Osteocyte (in vitro differentiated cells): ENCODE results near the gene GPR143. TPM values are rescaled to one million over a fixed set of nuclear protein-coding genes. Genes with fewer than 3 reads are reported as not detected.

Experiments
- DNase-seq: peaks from one replicate; pipeline ENCODE4 v3.0.0; 2021; ENCODE audit warnings: mixed read lengths; ENCODE audit not compliant: unreplicated experiment; ENCODE audit errors: extremely low spot score
- H3K27ac Mint-ChIP-seq: one replicate; pipeline ENCODE4 v1.8.0; 2021; ENCODE audit warnings: mild to moderate bottlenecking, mixed read lengths; ENCODE audit not compliant: unreplicated experiment
- H3K27me3 Mint-ChIP-seq: one replicate; pipeline ENCODE4 v1.8.0; 2021; ENCODE audit warnings: mixed read lengths; ENCODE audit not compliant: unreplicated experiment
- H3K36me3 Mint-ChIP-seq: one replicate; pipeline ENCODE4 v1.8.0; 2021; ENCODE audit warnings: mixed read lengths; ENCODE audit not compliant: unreplicated experiment
- H3K4me1 Mint-ChIP-seq: one replicate; pipeline ENCODE4 v1.8.0; 2021; ENCODE audit warnings: mixed read lengths; ENCODE audit not compliant: unreplicated experiment
- H3K4me3 Mint-ChIP-seq: one replicate; pipeline ENCODE4 v1.8.0; 2021; ENCODE audit warnings: mild to moderate bottlenecking, moderate library complexity, mixed read lengths; ENCODE audit not compliant: unreplicated experiment
- H3K9me3 Mint-ChIP-seq: one replicate; pipeline ENCODE4 v1.8.0; 2021; ENCODE audit warnings: mixed read lengths; ENCODE audit not compliant: unreplicated experiment
- CTCF ChIP-seq: fragments of 200-600 bp; sonication (generic); IDR thresholded peaks from 2 replicates; pipeline ENCODE4 v1.5.0; 2021; ENCODE audit warnings: antibody characterized with exemption, mild to moderate bottlenecking, moderate library complexity
- total RNA-seq: library from RNA; stranded (reverse); gene quantifications from 2 replicates; pipeline ENCODE4 v1.2.1, GENCODE V29; 2021

GPR143 gene
- total RNA-seq, 1 donor from 2014 or later: 0.43 TPM

DNA sequence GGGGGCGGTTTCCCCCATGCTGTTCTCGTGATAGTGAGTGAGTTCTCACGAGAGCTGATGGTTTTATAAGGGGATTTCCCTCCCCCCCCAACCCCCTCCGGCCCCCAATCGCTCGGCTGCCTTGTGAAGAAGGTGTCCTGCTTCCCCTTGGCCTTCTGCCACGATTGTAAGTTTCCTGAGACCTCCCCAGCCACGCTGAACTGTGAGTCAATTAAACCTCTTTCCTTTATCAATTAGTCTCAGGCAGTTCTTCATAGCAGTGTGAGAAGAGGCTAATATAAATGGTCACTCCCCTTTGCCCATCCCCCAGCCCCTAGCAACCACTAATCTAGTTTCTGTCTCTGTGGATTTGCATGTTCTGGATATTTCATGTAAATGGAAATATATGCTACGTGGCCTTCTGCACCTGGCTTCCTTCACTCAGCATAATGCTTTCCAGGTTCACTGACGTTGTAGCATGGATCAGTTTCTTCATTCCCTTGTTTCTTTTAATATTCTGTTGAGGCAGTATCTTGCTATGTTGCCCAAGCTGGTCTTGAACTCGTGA lies 16.4 kb downstream of the GPR143 start:
- H3K27me3 Mint-ChIP-seq: no peaks in the 10 kb centered on the region
- TF ChIP-seq CTCF: no peak
- peaks cover 4% of the 10 kb centered on the region for H3K9me3 Mint-ChIP-seq
- DNase-seq: no peak
- no peak overlapping the region for H3K4me3 Mint-ChIP-seq
- no peak overlapping the region for H3K27ac Mint-ChIP-seq
- H3K36me3 Mint-ChIP-seq: no peaks in the 10 kb centered on the region
- H3K4me1 Mint-ChIP-seq: peaks cover 27% of the 10 kb centered on the region

GRCh38 chrX:9747644-9748043 lies 18.0 kb downstream of the GPR143 start:
- no peaks in the 10 kb centered on the region for H3K36me3 Mint-ChIP-seq
- peaks cover 27% of the 10 kb centered on the region for H3K4me1 Mint-ChIP-seq
- no peaks in the 10 kb centered on the region for H3K27me3 Mint-ChIP-seq
- no peak for TF ChIP-seq CTCF
- DNase-seq: no peak
- peaks cover 9% of the 10 kb centered on the region for H3K9me3 Mint-ChIP-seq
- H3K4me3 Mint-ChIP-seq: no peak overlapping the region
- peak overlapping the region; percentile 88 for H3K27ac Mint-ChIP-seq

DNA sequence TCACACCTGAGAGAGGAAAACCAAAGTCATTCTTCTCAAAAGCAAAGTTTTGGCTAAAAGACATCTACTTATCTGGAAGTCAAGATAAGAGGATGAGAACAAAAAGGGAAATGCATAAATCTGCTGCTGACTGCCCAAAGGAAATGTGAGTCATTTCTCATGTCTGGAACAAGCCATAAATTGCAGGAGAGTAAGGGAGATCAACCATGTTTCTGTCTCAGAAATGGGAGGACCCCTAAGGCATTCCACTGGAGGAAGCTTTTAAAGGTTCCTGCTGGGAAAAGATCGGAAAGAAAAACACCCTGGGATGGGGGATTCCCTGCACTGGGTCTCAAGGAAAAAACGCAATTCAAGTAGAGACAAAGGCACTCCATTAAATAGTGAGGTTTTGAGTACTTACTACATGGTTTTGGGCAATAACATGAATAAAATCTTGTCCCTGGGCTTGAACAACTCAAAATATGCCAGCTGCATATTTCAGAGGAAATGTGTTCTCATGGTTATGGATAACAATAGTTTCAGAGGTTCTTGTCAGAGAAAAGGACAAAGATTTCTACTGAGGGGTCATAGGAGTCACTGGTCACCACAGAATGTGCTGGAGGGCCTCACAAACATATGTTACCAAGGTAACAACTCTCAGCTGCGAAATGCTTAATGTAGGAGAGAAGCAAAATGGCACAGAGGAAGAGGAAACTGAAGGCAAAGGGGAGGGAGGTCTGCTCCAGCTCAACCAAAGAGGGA lies 19.3 kb downstream of the GPR143 start:
- no peak for DNase-seq
- Mint-ChIP-seq H3K27ac (peak overlapping the region; percentile 88), H3K36me3 (no peaks in the 10 kb centered on the region), H3K4me1 (peaks cover 22% of the 10 kb centered on the region), H3K27me3 (no peaks in the 10 kb centered on the region), H3K9me3 (peaks cover 9% of the 10 kb centered on the region), H3K4me3 (no peak overlapping the region)
- TF ChIP-seq CTCF: no peak

DNA sequence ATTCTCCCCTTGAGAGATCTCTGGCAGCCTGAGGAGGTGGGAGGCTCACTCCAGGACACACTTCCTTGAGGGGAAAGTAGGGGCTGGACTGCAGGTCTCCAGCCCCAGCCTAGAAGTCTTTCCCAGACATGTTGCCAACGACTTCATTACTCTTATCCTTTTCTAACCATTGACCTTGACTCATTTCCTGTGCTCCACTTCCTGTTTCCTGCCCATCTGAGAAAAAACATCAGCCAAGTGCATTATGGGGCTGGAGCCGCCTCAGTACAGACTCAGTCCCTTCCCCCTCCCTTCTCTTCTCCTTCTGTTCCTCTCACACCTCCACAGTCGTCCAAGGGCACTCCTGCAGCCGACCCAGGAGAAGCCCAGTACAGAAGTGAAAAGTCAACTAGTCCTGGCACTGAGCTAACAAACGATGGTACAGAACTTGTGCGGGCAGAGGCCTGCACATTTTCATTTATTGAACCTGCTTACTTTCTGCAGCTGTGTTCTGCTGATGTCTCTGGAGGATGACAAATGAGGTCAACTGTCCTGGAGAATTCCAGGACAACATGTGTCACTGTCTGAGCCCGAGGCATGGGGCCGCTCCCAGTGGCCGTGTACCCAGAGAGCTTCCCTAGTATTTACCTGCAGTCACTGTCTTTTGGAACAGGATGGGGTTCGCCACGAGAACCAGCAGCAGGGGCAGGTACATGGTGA lies 20.1 kb downstream of the GPR143 start:
- no peak for TF ChIP-seq CTCF
- Mint-ChIP-seq H3K9me3 (peaks cover 9% of the 10 kb centered on the region), H3K4me1 (peaks cover 22% of the 10 kb centered on the region), H3K36me3 (no peaks in the 10 kb centered on the region), H3K27me3 (no peaks in the 10 kb centered on the region), H3K4me3 (no peak overlapping the region), H3K27ac (peak overlapping the region; percentile 88)
- DNase-seq: no peak

GRCh38 chrX:9739130-9739529 lies 26.5 kb downstream of the GPR143 start:
- DNase-seq: no peak
- TF ChIP-seq CTCF: no peak
- H3K27ac Mint-ChIP-seq: no peak overlapping the region
- H3K27me3 Mint-ChIP-seq: no peaks in the 10 kb centered on the region
- H3K4me3 Mint-ChIP-seq: no peak overlapping the region
- no peaks in the 10 kb centered on the region for H3K36me3 Mint-ChIP-seq
- H3K9me3 Mint-ChIP-seq: peaks cover 5% of the 10 kb centered on the region
- peaks cover 2% of the 10 kb centered on the region for H3K4me1 Mint-ChIP-seq
